Heart right ventricle (tissue), 16 donors: ENCODE results near the gene KCNK3. TPM values are rescaled to one million over a fixed set of nuclear protein-coding genes. Genes with fewer than 3 reads are reported as not detected.

Experiments
- ATAC-seq, 8 donors: fragments of 200-7000 bp; cut with Tn5 transposase; one replicate each; pipeline ENCODE4 v1.9.1; 2020; ENCODE audit warnings: mild to moderate bottlenecking in 8 of 8, moderate library complexity in 8 of 8, moderate number of reproducible peaks in 1 of 8
- DNase-seq, 2 donors: peaks; one replicate each; pipeline ENCODE4 v3.0.0-alpha.2; 2020
- H3K27ac ChIP-seq, 10 donors: fragments of 200-600 bp; sonication (generic) in 2 of 10; one replicate each; pipeline versions ENCODE4 v1.5.0 to v1.8.0; 2020 to 2022; ENCODE audit warnings: mild to moderate bottlenecking in 3 of 10
- H3K27me3 ChIP-seq, 7 donors: fragments of 200-600 bp; one replicate each; pipeline ENCODE4 v1.8.0; 2021 to 2022; ENCODE audit warnings: mild to moderate bottlenecking in 2 of 7
- H3K36me3 ChIP-seq, 9 donors: fragments of 200-600 bp; sonication (generic) in 1 of 9; one replicate each; pipeline versions ENCODE4 v1.5.0 to v1.8.0; 2020 to 2022; ENCODE audit warnings: mild to moderate bottlenecking in 2 of 9
- H3K4me1 ChIP-seq, 9 donors: fragments of 200-600 bp; sonication (generic) in 1 of 9; one replicate each; pipeline versions ENCODE4 v1.5.0 to v1.8.0; 2020 to 2022; ENCODE audit warnings: mild to moderate bottlenecking in 4 of 9
- H3K4me3 ChIP-seq, 10 donors: fragments of 200-600 bp; sonication (generic) in 2 of 10; one replicate each; pipeline versions ENCODE4 v1.5.0 to v1.8.0; 2020 to 2022; ENCODE audit warnings: mild to moderate bottlenecking in 7 of 10, moderate library complexity in 2 of 10
- H3K9me3 ChIP-seq, 11 donors: fragments of 200-600 bp in 10 of 11; sonication (generic) in 2 of 11; one replicate each; pipeline versions ENCODE4 v1.5.0 to v1.8.0; 2013 to 2022; ENCODE audit warnings: mild to moderate bottlenecking in 2 of 11, control low read depth in 1 of 11, moderate library complexity in 1 of 11
- WGBS, 2 donors: extraction: QIAGEN DNeasy Blood & Tissue Kit; methylation state at CpG; one replicate each; pipeline ENCODE4 v1.1.7; 2013; ENCODE audit warnings: inconsistent platforms in 1 of 2; 5-methylcytosine and 5-hydroxymethylcytosine counted together
- intact Hi-C, 10 donors: fragments of 100-400 bp; cut with DNase I; formaldehyde crosslinking; loops; one replicate each; pipeline versions ENCODE4 v1.11.1 to v1.14.2; 2022
- long read RNA-seq, 3 donors: library from polyadenylated mRNA; unstranded; transcript quantifications; one replicate each; pipeline ENCODE4 v2.0.0, GENCODE V29; 2020 to 2021
- polyA plus RNA-seq, 2 donors: library from polyadenylated mRNA; stranded (reverse); fragments of 200-250 nt; gene quantifications; one replicate each; pipeline ENCODE4 v1.2.3, GENCODE V29; 2013
- total RNA-seq, 10 donors: library from RNA; stranded (reverse); fragmentation: NEBNext Ultra II Directional in 3 of 10; extraction: Animal tissue kit (Norgen Biotek cat#: 25700) in 3 of 10; gene quantifications; one replicate each; pipeline versions ENCODE4 v1.2.1 to v1.2.4, GENCODE V29; 2021 to 2023
- TF ChIP-seq, protein P1 (sequence below), 9 donors: fragments of 200-600 bp; sonication (generic) in 2 of 9; IDR thresholded peaks; one replicate each; pipeline versions ENCODE4 v1.5.0 to v1.8.0; 2021 to 2022; ENCODE audit warnings: antibody characterized with exemption in 9 of 9, mild to moderate bottlenecking in 5 of 9, moderate library complexity in 1 of 9
- donor health status: Arrhythmogenic right ventricular cardiomyopathy.
- donor health status: ischemic (EF 13 %, LVEDD 7.1; RV severe dilation, severe dysfunction).
- donor health status: healthy with polysubstance abuse.
- donor health status: DM: no; HTN: yes; CAD: no.
- donor health status: DM: no; HTN: no; CAD: no.
- donor health status: ischemic (EF 25% LVEDD 6.9; RV normal size, moderate dysfunction).
- donor health status: ischemic (EF 25% LVEDD 5.7; RV mildly dilated, moderate dysfunction).
- donor health status: healthy.
- donor health status: DM: yes; HTN: yes; CAD: no.
- donor health status: Ischemic cardiomyopathy.
- donor health status: ischemic (EF 35%, LVEDD 5.7; RV mildly dilated, moderate dysfunction).
- donor health status: nonischemic (EF 11% LVEDD 7.7; RV severe dilation, severe dysfunction).
- donor health status: DM: yes; HTN: yes; CAD: no.
- donor health status: PGD.
- donor health status: ischemic (EF 29% LVEDD 5.4; RV normal size, mild dysfunction).
- donor health status: nonischemic (EF 23%, LVEDD 6.1; RV moderate dilation, normal function).

The KCNK3 gene
- total RNA-seq (1 to 10 TPM in 4 of 10 donors, under 1 TPM in 6; 0.19 to 6.8 (median 0.69) TPM), polyA plus RNA-seq (1 to 10 TPM; 1.2 to 3.3 TPM)
- long read RNA-seq, donor 1, full-length matches to known transcripts = 4 of 14 reads
- long read RNA-seq, donor 1, partial matches to known transcripts = 2 of 14 reads
- long read RNA-seq, donor 1, other reads (novel, unspliced or antisense) = 8 of 14 reads
- long read RNA-seq, donor 2, full-length matches to known transcripts = 3 of 4 reads
- long read RNA-seq, donor 2, partial matches to known transcripts = 0 of 4 reads
- long read RNA-seq, donor 2, other reads (novel, unspliced or antisense) = 1 of 4 reads
- long read RNA-seq, donor 3, partial matches to known transcripts = 9 of 23 reads
- long read RNA-seq, donor 3, other reads (novel, unspliced or antisense) = 14 of 23 reads

DNA sequence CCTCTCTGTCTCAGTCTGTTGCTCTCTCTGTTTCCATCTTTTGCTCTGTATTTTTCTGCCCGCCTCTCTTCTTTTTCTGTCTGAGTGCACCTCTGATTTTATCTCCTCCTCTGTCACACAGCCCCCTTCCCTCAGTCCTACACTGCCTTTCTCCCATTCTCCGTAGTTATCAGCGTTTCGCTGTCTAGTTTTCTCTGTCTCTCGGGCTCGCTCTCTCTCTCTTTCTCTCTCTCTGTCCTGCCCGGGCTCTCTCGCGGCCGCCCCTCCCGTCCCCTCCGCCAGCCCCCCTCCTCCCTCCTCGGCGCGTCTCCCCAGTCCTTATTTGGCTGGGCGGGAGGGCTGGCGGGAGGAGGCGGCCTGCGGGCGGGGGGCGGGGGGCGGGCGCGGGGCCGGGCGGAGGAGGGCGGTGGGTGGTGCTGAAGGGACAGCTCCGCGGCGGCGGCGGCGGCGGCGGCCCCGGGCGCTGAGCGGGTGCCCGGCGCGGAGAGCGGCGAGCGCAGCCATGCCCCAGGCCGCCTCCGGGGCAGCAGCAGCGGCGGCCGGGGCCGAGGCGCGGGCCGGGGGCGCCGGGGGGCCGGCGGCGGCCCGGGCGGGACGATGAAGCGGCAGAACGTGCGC, at the start of gene KCNK3:
Gene KCNK3 (plus strand): TSS at position 444 of the 618 bp plus-strand sequence. CDS start 154 bp downstream, at position 598.
- TF ChIP-seq, protein P1, sequence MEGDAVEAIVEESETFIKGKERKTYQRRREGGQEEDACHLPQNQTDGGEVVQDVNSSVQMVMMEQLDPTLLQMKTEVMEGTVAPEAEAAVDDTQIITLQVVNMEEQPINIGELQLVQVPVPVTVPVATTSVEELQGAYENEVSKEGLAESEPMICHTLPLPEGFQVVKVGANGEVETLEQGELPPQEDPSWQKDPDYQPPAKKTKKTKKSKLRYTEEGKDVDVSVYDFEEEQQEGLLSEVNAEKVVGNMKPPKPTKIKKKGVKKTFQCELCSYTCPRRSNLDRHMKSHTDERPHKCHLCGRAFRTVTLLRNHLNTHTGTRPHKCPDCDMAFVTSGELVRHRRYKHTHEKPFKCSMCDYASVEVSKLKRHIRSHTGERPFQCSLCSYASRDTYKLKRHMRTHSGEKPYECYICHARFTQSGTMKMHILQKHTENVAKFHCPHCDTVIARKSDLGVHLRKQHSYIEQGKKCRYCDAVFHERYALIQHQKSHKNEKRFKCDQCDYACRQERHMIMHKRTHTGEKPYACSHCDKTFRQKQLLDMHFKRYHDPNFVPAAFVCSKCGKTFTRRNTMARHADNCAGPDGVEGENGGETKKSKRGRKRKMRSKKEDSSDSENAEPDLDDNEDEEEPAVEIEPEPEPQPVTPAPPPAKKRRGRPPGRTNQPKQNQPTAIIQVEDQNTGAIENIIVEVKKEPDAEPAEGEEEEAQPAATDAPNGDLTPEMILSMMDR (IDR thresholded peaks at IDR 0.05) = no peak
- WGBS, 2 donors = 1% methylated on average over 42 to 63 of the region's 64 CpGs
- peak; percentile 72 to 93 (median 82) for ATAC-seq
- Histone ChIP-seq H3K9me3 (no peaks in the 10 kb centered on the region), H3K27ac (peak within 1 kb of the TSS in 7 of 10 donors; percentile 29 to 70 (median 65)), H3K4me1 (peaks cover 4 to 25% (median 18%) of the 10 kb centered on the region in 9 donors), H3K27me3 (peaks cover 0 to 80% (median 47%) of the 10 kb centered on the region in 7 donors), H3K4me3 (peak within 1 kb of the TSS in 9 of 10 donors; percentile 14 to 44 (median 34)), H3K36me3 (no peaks in the 10 kb centered on the region)
- DNase-seq = peak; percentile 66 to 68
- intact Hi-C loops = loop anchor here in 1 of 10 donors (5.0 kb wide), 1 partner anchor 45 kb away; no protein-coding TSS in a partner anchor

DNA sequence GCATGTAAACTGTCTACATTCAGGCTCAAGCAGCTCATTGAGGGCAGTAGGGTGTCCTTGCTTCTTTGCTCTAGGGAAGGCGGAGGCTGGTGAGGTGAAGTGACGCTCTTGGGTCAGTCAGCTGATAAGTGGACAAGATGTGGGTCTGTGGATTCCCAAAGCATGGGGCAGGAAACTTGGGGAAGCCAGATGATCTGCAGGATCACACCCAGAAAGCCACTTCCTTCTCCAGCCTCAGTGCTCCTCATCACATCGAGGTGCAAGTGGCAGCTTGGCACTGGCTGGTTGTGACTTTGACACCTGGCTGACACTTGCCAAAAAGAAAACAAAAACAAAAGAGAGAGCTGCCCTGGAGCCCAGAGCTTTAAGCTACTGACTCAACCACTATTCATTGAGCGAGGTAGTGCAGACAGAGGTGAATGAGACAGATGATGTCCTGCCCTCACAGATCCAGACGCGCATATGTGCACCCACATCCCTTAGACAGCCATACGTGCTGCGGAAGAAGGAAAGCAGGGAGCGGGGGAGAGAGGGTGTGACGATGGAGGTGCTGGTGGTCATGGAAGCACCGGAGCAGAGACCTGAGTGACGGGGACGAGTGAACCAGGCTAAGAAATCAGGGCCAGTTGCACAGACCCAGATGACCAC, 48.2 kb upstream of the KCNK3 start:
- ATAC-seq = no peak
- intact Hi-C loops = no loop called here
- Histone ChIP-seq H3K4me3 (no peak overlapping the region), H3K4me1 (peaks cover 0 to 4% (median 0%) of the 10 kb centered on the region in 9 donors), H3K27me3 (peaks cover 0 to 63% (median 53%) of the 10 kb centered on the region in 7 donors), H3K27ac (no peak overlapping the region), H3K36me3 (no peaks in the 10 kb centered on the region), H3K9me3 (no peaks in the 10 kb centered on the region)
- no peak for DNase-seq
- 77 to 78% methylated on average over 13 of the region's 13 CpGs for WGBS, 2 donors
- TF ChIP-seq, protein P1 (IDR thresholded peaks at IDR 0.05) = no peak

DNA sequence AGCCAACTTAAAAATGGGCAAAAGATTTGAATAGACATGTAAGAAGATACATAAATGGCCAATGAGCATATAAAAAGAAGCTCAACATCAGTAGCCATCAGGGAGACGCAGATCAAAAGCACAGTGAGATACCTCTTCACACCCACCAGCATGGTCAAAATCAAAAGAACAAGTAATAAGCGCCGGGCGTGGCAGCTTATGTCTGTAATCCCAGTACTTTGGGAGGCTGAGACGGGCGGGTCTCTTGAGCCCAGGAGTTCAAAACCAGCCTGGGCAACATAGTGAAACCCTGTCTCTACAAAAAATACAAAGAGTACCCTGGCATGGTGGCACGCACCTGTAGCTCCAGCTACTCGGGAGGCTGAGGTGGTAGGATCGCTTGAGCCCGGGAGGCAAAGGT, 46.8 kb upstream of the KCNK3 start:
- 88% methylated on average over 10 of the region's 10 CpGs for WGBS, 2 donors
- H3K4me3 ChIP-seq = no peak overlapping the region
- no peaks in the 10 kb centered on the region for H3K36me3 ChIP-seq
- intact Hi-C loops = no loop called here
- TF ChIP-seq, protein P1 (IDR thresholded peaks at IDR 0.05) = no peak
- H3K27ac ChIP-seq = no peak overlapping the region
- no peaks in the 10 kb centered on the region for H3K4me1 ChIP-seq
- H3K27me3 ChIP-seq = peaks cover 0 to 51% (median 45%) of the 10 kb centered on the region in 7 donors
- ATAC-seq (no peak), DNase-seq (no peak)
- no peaks in the 10 kb centered on the region for H3K9me3 ChIP-seq

DNA sequence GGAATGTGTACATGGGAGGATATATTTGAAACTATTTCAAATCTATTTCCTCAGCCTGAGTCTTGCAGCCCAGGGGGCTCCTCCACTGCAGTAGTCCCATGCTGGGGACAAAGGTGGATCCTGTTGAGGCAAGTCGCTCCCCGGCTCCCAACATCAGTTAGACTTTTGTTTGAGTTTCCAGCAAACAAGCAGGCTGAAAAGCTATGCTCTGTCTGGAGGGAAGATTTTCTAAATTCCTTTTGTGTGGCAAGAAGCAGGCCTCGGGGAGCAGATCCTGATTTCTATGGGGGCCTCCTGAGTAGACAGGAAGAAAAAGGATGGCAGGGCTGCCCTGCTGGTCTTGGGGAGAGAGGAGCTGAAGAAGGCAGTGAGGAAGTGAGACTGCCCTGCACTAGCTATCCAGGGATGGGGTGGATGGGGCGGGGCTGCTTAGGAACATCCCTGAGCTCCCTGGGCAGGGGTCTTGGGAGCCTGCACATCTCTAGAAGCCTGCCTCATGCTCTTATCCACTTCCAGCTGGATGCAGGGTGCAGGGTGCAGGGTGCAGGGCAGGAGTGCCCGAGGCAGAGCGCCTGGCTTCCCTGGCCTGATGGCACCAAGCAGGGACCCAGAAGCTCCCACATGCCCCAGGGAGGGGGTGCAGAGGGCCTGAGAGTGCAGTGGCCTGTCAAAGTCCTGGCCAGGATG, 45.4 kb upstream of the KCNK3 start:
- DNase-seq (no peak), ATAC-seq (no peak)
- 83 to 86% methylated on average over 6 of the region's 6 CpGs for WGBS, 2 donors
- Histone ChIP-seq H3K27me3 (peaks cover 0 to 42% (median 33%) of the 10 kb centered on the region in 7 donors), H3K4me3 (no peak overlapping the region), H3K4me1 (no peaks in the 10 kb centered on the region), H3K36me3 (no peaks in the 10 kb centered on the region), H3K9me3 (no peaks in the 10 kb centered on the region), H3K27ac (no peak overlapping the region)
- TF ChIP-seq, protein P1 (IDR thresholded peaks at IDR 0.05) = no peak
- intact Hi-C loops = no loop called here
